Neutrophil (primary cell): ENCODE measurements around the gene DIO3.

Experiments
- H3K27ac ChIP-seq: fragments of 200-600 bp; sonication (generic); 2 replicates; pipeline ENCODE4 v1.5.1; 2016; ENCODE audit warnings: mild to moderate bottlenecking, moderate library complexity
- H3K27me3 ChIP-seq: fragments of 200-600 bp; sonication (generic); 2 replicates; pipeline ENCODE4 v1.6.0; 2016; ENCODE audit warnings: mild to moderate bottlenecking
- H3K36me3 ChIP-seq: fragments of 200-600 bp; sonication (generic); 2 replicates; pipeline ENCODE4 v1.5.1; 2017
- H3K4me1 ChIP-seq, 2 experiments: fragments of 200-600 bp in 1 of 2; sonication (generic) in 1 of 2; 1 replicate in 1 of 2; 2 replicates in 1 of 2; pipeline versions ENCODE4 v1.5.1 to v1.6.1; 2013 to 2016; ENCODE audit warnings: low read depth in 1 of 2, low read length in 1 of 2, mild to moderate bottlenecking in 1 of 2, moderate library complexity in 1 of 2; ENCODE audit not compliant: control insufficient read depth in 1 of 2, insufficient read depth in 1 of 2
- H3K4me3 ChIP-seq, 2 experiments: fragments of 200-600 bp in 1 of 2; sonication (generic) in 1 of 2; 1 replicate in 1 of 2; 2 replicates in 1 of 2; pipeline ENCODE4 v1.5.1; 2013 to 2016; ENCODE audit warnings: low read depth in 1 of 2, low read length in 1 of 2, mild to moderate bottlenecking in 1 of 2, moderate library complexity in 1 of 2
- H3K9me3 ChIP-seq: fragments of 200-600 bp; sonication (generic); 2 replicates; pipeline ENCODE4 v1.5.1; 2016
- TF ChIP-seq, protein P1 (sequence below): fragments of 200-600 bp; sonication (generic); IDR thresholded peaks from 2 replicates; pipeline ENCODE4 v1.5.1; 2016; ENCODE audit warnings: antibody characterized with exemption

The DIO3 gene

DNA sequence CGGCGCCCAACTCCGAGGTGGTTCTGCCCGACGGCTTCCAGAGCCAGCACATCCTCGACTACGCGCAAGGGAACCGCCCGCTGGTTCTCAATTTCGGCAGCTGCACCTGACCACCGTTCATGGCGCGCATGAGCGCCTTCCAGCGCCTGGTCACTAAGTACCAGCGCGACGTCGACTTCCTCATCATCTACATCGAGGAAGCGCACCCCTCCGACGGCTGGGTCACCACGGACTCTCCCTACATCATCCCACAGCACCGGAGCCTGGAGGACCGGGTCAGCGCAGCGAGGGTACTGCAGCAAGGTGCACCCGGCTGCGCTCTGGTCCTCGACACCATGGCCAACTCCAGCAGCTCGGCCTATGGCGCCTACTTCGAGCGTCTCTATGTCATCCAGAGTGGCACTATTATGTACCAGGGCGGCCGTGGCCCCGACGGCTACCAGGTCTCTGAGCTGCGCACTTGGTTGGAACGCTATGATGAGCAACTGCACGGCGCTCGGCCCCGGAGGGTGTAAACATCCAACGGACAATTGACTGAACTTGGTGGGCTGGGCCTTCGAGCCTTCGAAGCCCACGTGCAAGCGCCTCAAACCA, 699 bp downstream of the DIO3 start:
- Histone ChIP-seq H3K4me1 (no peaks in the 10 kb centered on the region), H3K36me3 (no peaks in the 10 kb centered on the region), H3K27ac (no peak overlapping the region), H3K9me3 (peaks cover 22% of the 10 kb centered on the region), H3K4me3 (no peak overlapping the region), H3K27me3 (peaks cover 95% of the 10 kb centered on the region)
- TF ChIP-seq, protein P1, sequence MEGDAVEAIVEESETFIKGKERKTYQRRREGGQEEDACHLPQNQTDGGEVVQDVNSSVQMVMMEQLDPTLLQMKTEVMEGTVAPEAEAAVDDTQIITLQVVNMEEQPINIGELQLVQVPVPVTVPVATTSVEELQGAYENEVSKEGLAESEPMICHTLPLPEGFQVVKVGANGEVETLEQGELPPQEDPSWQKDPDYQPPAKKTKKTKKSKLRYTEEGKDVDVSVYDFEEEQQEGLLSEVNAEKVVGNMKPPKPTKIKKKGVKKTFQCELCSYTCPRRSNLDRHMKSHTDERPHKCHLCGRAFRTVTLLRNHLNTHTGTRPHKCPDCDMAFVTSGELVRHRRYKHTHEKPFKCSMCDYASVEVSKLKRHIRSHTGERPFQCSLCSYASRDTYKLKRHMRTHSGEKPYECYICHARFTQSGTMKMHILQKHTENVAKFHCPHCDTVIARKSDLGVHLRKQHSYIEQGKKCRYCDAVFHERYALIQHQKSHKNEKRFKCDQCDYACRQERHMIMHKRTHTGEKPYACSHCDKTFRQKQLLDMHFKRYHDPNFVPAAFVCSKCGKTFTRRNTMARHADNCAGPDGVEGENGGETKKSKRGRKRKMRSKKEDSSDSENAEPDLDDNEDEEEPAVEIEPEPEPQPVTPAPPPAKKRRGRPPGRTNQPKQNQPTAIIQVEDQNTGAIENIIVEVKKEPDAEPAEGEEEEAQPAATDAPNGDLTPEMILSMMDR = no peak

DNA sequence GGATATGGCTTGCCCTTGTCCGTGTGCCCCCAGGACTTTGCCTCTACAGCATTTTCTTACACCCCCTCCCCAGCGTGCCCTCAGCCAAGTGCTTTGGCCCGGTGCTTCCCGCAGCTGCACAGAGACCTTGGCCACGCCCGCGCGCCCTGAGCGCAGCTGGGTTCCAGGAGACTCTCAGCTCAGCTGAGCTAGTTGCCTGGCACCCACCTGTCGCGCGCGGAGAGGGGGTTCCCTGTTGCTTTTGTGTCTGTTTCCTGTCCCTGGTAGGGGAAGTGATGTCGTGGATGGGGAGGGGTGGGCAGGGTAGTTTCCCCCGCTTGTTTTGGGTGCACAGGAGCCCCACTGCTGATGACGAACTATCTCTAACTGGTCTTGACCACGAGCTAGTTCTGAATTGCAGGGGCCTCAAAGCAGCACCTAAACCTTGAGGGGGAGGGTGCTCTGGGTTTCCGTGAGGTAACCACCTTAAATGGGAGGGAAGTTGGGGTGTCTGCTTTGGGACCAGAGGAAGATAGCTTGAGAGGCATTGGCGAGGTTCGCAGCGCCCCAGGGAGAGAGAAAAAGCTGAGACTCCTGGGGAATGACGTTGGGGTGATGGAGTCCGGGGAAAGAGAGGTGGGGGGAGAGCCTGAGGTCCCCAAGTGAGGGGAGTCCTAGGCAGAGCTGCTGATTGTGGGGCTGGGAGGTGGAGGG, 1.5 kb downstream of the DIO3 start:
- Histone ChIP-seq H3K27me3 (peaks cover 95% of the 10 kb centered on the region), H3K9me3 (peaks cover 22% of the 10 kb centered on the region), H3K27ac (no peak overlapping the region), H3K4me3 (no peak overlapping the region), H3K36me3 (no peaks in the 10 kb centered on the region), H3K4me1 (no peaks in the 10 kb centered on the region)
- TF ChIP-seq, protein P1 = no peak

DNA sequence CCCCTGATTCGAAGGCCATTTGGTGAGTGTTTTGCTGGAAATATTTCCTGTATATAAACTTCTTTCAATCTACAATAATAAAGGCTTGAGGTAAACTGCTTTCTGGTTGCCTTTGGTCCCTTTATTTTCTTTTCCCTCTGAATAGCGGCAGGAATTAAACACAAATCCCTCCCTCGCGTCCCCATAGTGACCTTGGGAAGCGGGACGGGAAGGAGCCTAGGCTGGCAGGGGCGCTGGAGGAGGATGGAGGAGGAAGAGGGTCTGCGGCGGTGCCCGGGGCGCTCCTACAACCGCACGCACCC, 2.0 kb downstream of the DIO3 start:
- Histone ChIP-seq H3K4me1 (no peaks in the 10 kb centered on the region), H3K27ac (no peak overlapping the region), H3K36me3 (no peaks in the 10 kb centered on the region), H3K9me3 (peaks cover 22% of the 10 kb centered on the region), H3K27me3 (peaks cover 95% of the 10 kb centered on the region), H3K4me3 (no peak overlapping the region)
- TF ChIP-seq, protein P1 = no peak

DNA sequence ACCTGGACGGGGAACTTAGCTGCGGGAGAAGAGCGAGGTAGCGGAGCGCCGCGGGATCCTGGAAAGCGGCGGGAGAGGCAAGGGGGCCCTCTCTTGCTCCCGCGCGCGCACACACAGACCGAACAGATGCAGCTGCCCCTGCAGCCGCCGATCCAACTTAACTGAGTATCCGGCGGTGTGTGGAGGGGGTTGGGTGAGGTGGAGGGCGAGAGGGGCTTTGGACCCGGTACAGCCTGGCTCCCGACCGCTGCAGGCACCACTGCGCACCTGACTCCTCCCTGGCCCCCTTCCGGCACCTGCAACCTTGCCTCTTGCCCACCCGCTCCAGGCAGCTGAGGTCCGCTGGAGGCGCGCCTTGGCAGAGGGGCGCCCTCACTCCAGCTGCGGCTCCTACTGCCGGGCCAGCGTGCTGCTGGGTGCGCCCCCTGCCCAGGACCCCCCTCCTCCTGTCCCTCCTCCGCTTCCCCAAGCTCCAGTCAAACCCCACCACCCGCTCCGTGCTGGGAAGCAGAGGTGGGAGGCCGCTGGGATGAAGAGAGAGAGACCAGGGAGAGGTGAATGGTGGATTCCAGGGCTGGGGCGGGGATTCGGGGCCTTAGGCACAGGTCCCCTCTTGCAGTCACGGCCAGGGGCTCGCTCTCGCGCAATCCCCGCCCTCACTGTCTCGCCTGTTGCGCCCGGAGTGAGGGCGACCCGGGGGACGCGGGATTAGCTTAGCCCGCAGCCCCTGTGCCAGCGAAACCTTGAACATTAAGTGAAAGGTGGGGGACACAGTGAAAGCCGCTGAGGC, 2.6 kb downstream of the DIO3 start:
- no peaks in the 10 kb centered on the region for H3K36me3 ChIP-seq
- peaks cover 22% of the 10 kb centered on the region for H3K9me3 ChIP-seq
- no peak overlapping the region for H3K27ac ChIP-seq
- H3K27me3 ChIP-seq = peaks cover 95% of the 10 kb centered on the region
- TF ChIP-seq, protein P1 = no peak
- H3K4me1 ChIP-seq = no peaks in the 10 kb centered on the region
- no peak overlapping the region for H3K4me3 ChIP-seq

DNA sequence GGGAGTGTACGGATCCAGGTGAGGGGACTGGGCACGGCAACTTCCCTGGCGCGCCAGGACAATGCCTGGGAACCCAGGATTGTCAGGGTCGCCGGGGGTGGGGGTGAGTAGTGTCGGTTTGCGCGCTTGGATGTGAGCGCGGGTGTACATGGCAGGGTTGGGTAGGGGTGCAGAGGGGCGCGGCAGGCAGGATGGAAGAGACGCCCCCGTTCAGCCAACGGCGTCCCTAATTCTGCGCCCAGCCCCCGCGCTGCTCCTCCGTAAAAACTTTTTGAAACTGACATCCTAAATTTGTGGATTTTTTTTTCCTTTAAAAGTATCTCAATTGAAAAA, 3.1 kb downstream of the DIO3 start:
- Histone ChIP-seq H3K27ac (no peak overlapping the region), H3K27me3 (peaks cover 95% of the 10 kb centered on the region), H3K4me3 (no peak overlapping the region), H3K9me3 (peaks cover 22% of the 10 kb centered on the region), H3K36me3 (no peaks in the 10 kb centered on the region), H3K4me1 (no peaks in the 10 kb centered on the region)
- TF ChIP-seq, protein P1 = no peak
